ENCODE data around the gene CCDC188. TPM values are rescaled to one million over a fixed set of nuclear protein-coding genes. Genes with fewer than 3 reads are reported as not detected.

Gene CCDC188
- total RNA-seq, 1 experiment from 2014 or later = not detected

DNA sequence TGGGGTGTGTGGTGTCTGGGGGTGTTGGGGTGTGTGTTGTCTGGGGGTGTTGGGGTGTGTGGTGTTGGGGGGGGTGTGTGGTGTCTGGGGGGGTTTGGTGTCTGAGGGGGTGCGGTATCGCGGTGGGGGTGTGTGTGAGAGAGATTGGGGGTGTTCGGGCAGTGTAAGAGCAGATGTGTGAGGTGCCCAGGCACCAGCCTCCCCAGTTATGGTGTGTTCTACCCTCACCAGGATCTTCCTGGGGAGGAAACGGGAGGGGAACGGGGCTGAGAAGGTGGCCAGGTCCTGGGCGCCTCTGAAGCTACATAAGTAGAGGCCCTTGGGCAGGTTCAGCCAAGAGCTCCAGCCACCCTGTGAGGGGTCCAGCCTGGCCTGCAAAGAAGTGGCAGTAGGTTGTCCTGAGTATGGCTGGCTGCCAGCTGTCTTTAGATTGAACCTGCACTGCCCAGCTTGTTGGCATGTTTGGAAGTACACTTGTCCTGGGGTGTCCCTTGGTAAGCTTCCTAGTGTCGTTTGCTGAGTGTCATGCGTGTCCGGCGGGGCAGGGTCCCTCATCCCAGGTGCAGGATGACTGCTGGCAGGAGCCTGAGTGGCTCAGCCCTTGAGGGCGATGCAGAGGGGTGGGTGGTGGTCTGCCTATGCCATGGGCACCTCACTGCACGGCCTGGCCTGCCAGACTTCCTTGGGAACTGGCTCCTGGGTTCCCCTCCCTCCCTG lies 27.3 kb downstream of the CCDC188 start:
- DNase-seq = no peak
- Mint-ChIP-seq H3K4me3 (ENCODE audit: low read depth, unreplicated experiment) (no peak overlapping the region), H3K9me3 (ENCODE audit: low read depth, unreplicated experiment) (no peaks in the 10 kb centered on the region), H3K27ac (ENCODE audit: unreplicated experiment) (no peak overlapping the region), H3K36me3 (ENCODE audit: insufficient read depth, unreplicated experiment) (peaks cover 64% of the 10 kb centered on the region), H3K4me1 (ENCODE audit: low read depth, unreplicated experiment) (no peaks in the 10 kb centered on the region), H3K27me3 (ENCODE audit: unreplicated experiment) (no peaks in the 10 kb centered on the region)
- intact Hi-C loops (cut with micrococcal nuclease; ENCODE audit: unreplicated experiment) = no loop called here
- CTCF ChIA-PET = no interaction called here
- TF ChIP-seq CTCF (IDR thresholded peaks at IDR 0.05; ENCODE audit: unreplicated experiment) = no peak
- no TSS peak for BruUV-seq (replicated peaks)

GRCh38 chr22:20121856-20122415 lies 28.9 kb downstream of the CCDC188 start:
- DNase-seq = no peak
- Mint-ChIP-seq H3K4me1 (ENCODE audit: low read depth, unreplicated experiment) (no peaks in the 10 kb centered on the region), H3K4me3 (ENCODE audit: low read depth, unreplicated experiment) (no peak overlapping the region), H3K27ac (ENCODE audit: unreplicated experiment) (no peak overlapping the region), H3K36me3 (ENCODE audit: insufficient read depth, unreplicated experiment) (peaks cover 66% of the 10 kb centered on the region), H3K27me3 (ENCODE audit: unreplicated experiment) (no peaks in the 10 kb centered on the region), H3K9me3 (ENCODE audit: low read depth, unreplicated experiment) (no peaks in the 10 kb centered on the region)
- CTCF ChIA-PET = no interaction called here
- intact Hi-C loops (cut with micrococcal nuclease; ENCODE audit: unreplicated experiment) = no loop called here
- BruUV-seq (replicated peaks) = no TSS peak
- TF ChIP-seq CTCF (IDR thresholded peaks at IDR 0.05; ENCODE audit: unreplicated experiment) = no peak

DNA sequence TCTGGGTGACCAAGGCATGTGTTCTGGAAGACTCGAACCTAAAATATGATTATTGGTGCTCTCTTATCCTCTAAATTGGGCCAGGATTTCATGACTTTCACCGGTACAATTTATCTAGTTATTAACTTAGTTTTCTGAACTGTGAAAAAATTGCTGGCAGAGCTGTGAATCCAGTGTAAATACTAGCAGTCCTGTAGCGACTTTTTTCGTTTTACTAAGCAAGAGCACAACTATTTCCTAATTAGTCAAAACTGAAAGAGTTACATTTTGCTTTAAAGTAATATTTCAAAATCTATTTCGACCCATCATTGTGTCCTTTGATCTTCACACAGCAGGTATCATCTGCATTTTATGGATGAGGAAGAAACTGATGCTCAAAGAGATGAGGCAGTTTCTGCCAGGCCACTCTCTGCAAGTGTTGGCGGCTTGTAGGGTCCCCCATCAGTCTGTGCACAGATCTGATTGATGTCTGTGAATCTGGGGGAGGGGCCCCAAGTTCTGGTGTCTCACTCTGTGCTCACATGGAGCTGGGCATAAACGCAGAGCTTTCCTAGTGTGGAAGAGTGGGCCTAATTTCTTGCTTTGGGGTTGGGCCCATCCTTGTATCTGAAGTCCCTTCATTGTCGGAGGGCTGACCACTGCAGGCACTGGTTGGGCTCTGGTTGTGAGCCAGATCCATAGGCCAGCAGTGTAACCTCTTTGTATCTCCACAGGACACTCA lies 32.4 kb downstream of the CCDC188 start:
- BruUV-seq (replicated peaks) = TSS peak; percentile 60
- CTCF ChIA-PET = no interaction called here
- Mint-ChIP-seq H3K4me3 (ENCODE audit: low read depth, unreplicated experiment) (peak overlapping the region; percentile 95), H3K27me3 (ENCODE audit: unreplicated experiment) (no peaks in the 10 kb centered on the region), H3K36me3 (ENCODE audit: insufficient read depth, unreplicated experiment) (peaks cover 89% of the 10 kb centered on the region), H3K27ac (ENCODE audit: unreplicated experiment) (peak overlapping the region; percentile 39), H3K9me3 (ENCODE audit: low read depth, unreplicated experiment) (no peaks in the 10 kb centered on the region), H3K4me1 (ENCODE audit: low read depth, unreplicated experiment) (no peaks in the 10 kb centered on the region)
- intact Hi-C loops (cut with micrococcal nuclease; ENCODE audit: unreplicated experiment) = no loop called here
- no peak for DNase-seq
- TF ChIP-seq CTCF (IDR thresholded peaks at IDR 0.05; ENCODE audit: unreplicated experiment) = no peak

- Mint-ChIP-seq H3K4me3 (ENCODE audit: low read depth, unreplicated experiment) (peak overlapping the region; percentile 95), H3K27me3 (ENCODE audit: unreplicated experiment) (no peaks in the 10 kb centered on the region), H3K36me3 (ENCODE audit: insufficient read depth, unreplicated experiment) (peaks cover 87% of the 10 kb centered on the region), H3K9me3 (ENCODE audit: low read depth, unreplicated experiment) (no peaks in the 10 kb centered on the region), H3K4me1 (ENCODE audit: low read depth, unreplicated experiment) (no peaks in the 10 kb centered on the region), H3K27ac (ENCODE audit: unreplicated experiment) (peak overlapping the region; percentile 92)
- no peak for TF ChIP-seq CTCF (IDR thresholded peaks at IDR 0.05; ENCODE audit: unreplicated experiment)
- CTCF ChIA-PET = no interaction called here
- peak; percentile 19 for DNase-seq
- intact Hi-C loops (cut with micrococcal nuclease; ENCODE audit: unreplicated experiment) = no loop called here
- BruUV-seq (replicated peaks) = no TSS peak
Measured at GRCh38 chr22:20117633-20118299, 33.1 kb downstream of the CCDC188 start.
